GM12878 (cell line): ENCODE measurements around the gene DOCK2. TPM values are rescaled to one million over a fixed set of nuclear protein-coding genes. Genes with fewer than 3 reads are reported as not detected.

Experiments
- ATAC-seq: fragments of 200-7000 bp; cut with Tn5 transposase; 3 replicates; pipeline ENCODE4 v1.9.1; 2020; ENCODE audit warnings: mild to moderate bottlenecking, moderate library complexity
- BruUV-seq: library from RNA; stranded (reverse); fragments of 400-500 nt; replicated peaks from 2 replicates; lab custom pipeline; 2021; lab: Mats Ljungman, UMichigan
- CTCF ChIA-PET: fragments of 300-600 bp; sonication (Branson Sonifier 250); formaldehyde crosslinking; extraction: SDS; loops from one replicate; lab custom pipeline; 2021; ENCODE audit warnings: inconsistent platforms; lab: Yijun Ruan, JAX
- POLR2A ChIA-PET: fragments of 350-600 bp; formaldehyde crosslinking; extraction: SDS; loops from one replicate; lab custom pipeline; 2021; ENCODE audit warnings: inconsistent platforms; lab: Charles Lee
- RAD21 ChIA-PET: fragments of 300-600 bp; sonication (Branson Sonifier 250); formaldehyde crosslinking; loops from one replicate; lab custom pipeline; 2023; ENCODE audit warnings: antibody characterized with exemption; ENCODE audit not compliant: unreplicated experiment; lab: Charles Lee
- SMC1A ChIA-PET: fragments of 300-600 bp; sonication (Branson Sonifier 250); formaldehyde crosslinking; loops from one replicate; lab custom pipeline; 2023; ENCODE audit not compliant: unreplicated experiment, uncharacterized antibody; lab: Charles Lee
- DNase-seq: peaks from one replicate; pipeline ENCODE4 v3.0.0-alpha.2; 2011; ENCODE audit warnings: low read depth, low spot score
- FAIRE-seq: peaks from 3 replicates; lab custom pipeline; 2011; peaks lifted over from hg19 to GRCh38; lab: Jason Lieb, UNC
- H2AFZ ChIP-seq: 2 replicates; pipeline ENCODE4 v1.6.0; 2011; ENCODE audit warnings: low read depth, low read length, control low read depth; ENCODE audit not compliant: control insufficient read depth
- H3K27ac ChIP-seq: 2 replicates; pipeline ENCODE4 v1.5.1; 2011; ENCODE audit warnings: control low read depth; ENCODE audit not compliant: control insufficient read depth, insufficient read depth
- H3K27me3 ChIP-seq, 2 experiments: replicated peaks in 1 of 2; 2 replicates each; pipeline versions ENCODE4 v1.6.0 to v1.6.1; 2011; ENCODE audit warnings: low read length in 1 of 2; ENCODE audit not compliant: control insufficient read depth in 2 of 2, insufficient read depth in 2 of 2
- H3K36me3 ChIP-seq, 2 experiments: 2 replicates each; pipeline ENCODE4 v1.5.1; 2011; ENCODE audit warnings: low read length in 1 of 2; ENCODE audit not compliant: control insufficient read depth in 2 of 2, insufficient read depth in 2 of 2
- H3K4me1 ChIP-seq: 2 replicates; pipeline ENCODE4 v1.6.1; 2011; ENCODE audit warnings: mild to moderate bottlenecking, low read length, moderate library complexity, mixed read lengths; ENCODE audit not compliant: control insufficient read depth, insufficient read depth
- H3K4me2 ChIP-seq: 2 replicates; pipeline ENCODE4 v1.6.0; 2011; ENCODE audit warnings: control low read depth; ENCODE audit not compliant: control insufficient read depth, insufficient read depth
- H3K4me3 ChIP-seq: fragments of 200-600 bp; sonication (generic); 2 replicates; pipeline ENCODE4 v1.5.1; 2016
- H3K79me2 ChIP-seq: 2 replicates; pipeline ENCODE4 v1.6.0; 2011; ENCODE audit warnings: low read length; ENCODE audit not compliant: control insufficient read depth, insufficient read depth
- H3K9ac ChIP-seq: 2 replicates; pipeline ENCODE4 v1.8.0; 2011; ENCODE audit warnings: low read length, control low read depth, mixed read lengths; ENCODE audit not compliant: control insufficient read depth, insufficient read depth
- H3K9me3 ChIP-seq: replicated peaks from 3 replicates; pipeline ENCODE4 v1.5.1; 2011; ENCODE audit warnings: mild to moderate bottlenecking, low read length; ENCODE audit not compliant: control insufficient read depth, insufficient read depth
- H4K20me1 ChIP-seq: 2 replicates; pipeline ENCODE4 v1.6.0; 2011; ENCODE audit not compliant: control insufficient read depth, insufficient read depth
- CHD1 ChIP-seq: IDR thresholded peaks from 2 replicates; pipeline ENCODE4 v1.6.1; 2012; ENCODE audit warnings: low read depth, low read length, improper control_type of control experiment
- DPF2 ChIP-seq: fragments of 450-650 bp; IDR thresholded peaks from 2 replicates; pipeline ENCODE4 v1.6.1; 2017; ENCODE audit warnings: mild to moderate bottlenecking
- FOS ChIP-seq: IDR thresholded peaks from 3 replicates; pipeline ENCODE4 v1.6.1; 2011; ENCODE audit warnings: borderline replicate concordance; ENCODE audit not compliant: insufficient read length; ENCODE audit errors: extremely low read depth
- GATAD2B ChIP-seq: fragments of 450-650 bp; conservative IDR thresholded peaks from 2 replicates; pipeline ENCODE4 v1.6.1; 2017; ENCODE audit warnings: low read depth, mild to moderate bottlenecking, moderate library complexity
- HDAC2 ChIP-seq: fragments of 200-600 bp; sonication (generic); IDR thresholded peaks from 2 replicates; pipeline ENCODE4 v1.6.1; 2017
- IKZF1 ChIP-seq: fragments of 450-650 bp; conservative IDR thresholded peaks from 2 replicates; pipeline ENCODE4 v1.6.1; 2017; ENCODE audit warnings: antibody characterized with exemption, mild to moderate bottlenecking
- NFXL1 ChIP-seq: fragments of 450-650 bp; IDR thresholded peaks from 2 replicates; pipeline ENCODE4 v1.6.1; 2017; ENCODE audit warnings: antibody characterized with exemption, mild to moderate bottlenecking, borderline replicate concordance
- POU2F2 ChIP-seq: IDR thresholded peaks from 3 replicates; pipeline ENCODE4 v1.6.1; 2011; ENCODE audit warnings: low read depth, mild to moderate bottlenecking, low read length, borderline replicate concordance
- RAD21 ChIP-seq: IDR thresholded peaks from 2 replicates; pipeline ENCODE4 v1.6.1; 2011; ENCODE audit warnings: mild to moderate bottlenecking, low read depth, low read length, moderate library complexity; ENCODE audit not compliant: insufficient read depth
- RAD51 ChIP-seq: fragments of 450-650 bp; IDR thresholded peaks from 2 replicates; pipeline ENCODE4 v1.6.1; 2016; ENCODE audit warnings: moderate library complexity, mild to moderate bottlenecking, inconsistent platforms
- RB1 ChIP-seq: fragments of 450-650 bp; formaldehyde crosslinking; IDR thresholded peaks from 2 replicates; pipeline ENCODE4 v1.6.1; 2017; ENCODE audit warnings: mild to moderate bottlenecking, borderline replicate concordance
- RCOR1 ChIP-seq: conservative IDR thresholded peaks from 2 replicates; pipeline ENCODE4 v1.6.1; 2012; ENCODE audit warnings: low read depth, low read length, improper control_type of control experiment
- TCF7 ChIP-seq: IDR thresholded peaks from 2 replicates; pipeline ENCODE4 v1.6.1; 2014; ENCODE audit warnings: antibody characterized with exemption, borderline replicate concordance
- in situ Hi-C: fragments of 300-500 bp; cut with MboI; formaldehyde crosslinking; loops from 9 replicates; pipeline ENCODE4 v1.14.3; 2018; ENCODE audit warnings: mixed read lengths
- intact Hi-C: fragments of 100-400 bp; cut with micrococcal nuclease; formaldehyde crosslinking; loops from one replicate; pipeline ENCODE4 v1.14.2; 2022; ENCODE audit not compliant: unreplicated experiment
- polyA plus RNA-seq, 11 experiments: library from polyadenylated mRNA; depleted of rRNA in 4 of 11; unstranded in 6 of 11; stranded (reverse) in 5 of 11; fragments of >200 nt; fragmentation: Nextera tagmentation in 4 of 11; fragmentation: Illumina TruSeq in 1 of 11; extraction: Ambion mirVana in 4 of 11; extraction: Trizol in 1 of 11; gene quantifications; 1 replicate in 1 of 11; 2 replicates in 10 of 11; pipeline versions ENCODE4 v1.2.1 to v1.2.3, GENCODE V29; 2011 to 2016; ENCODE audit warnings: inconsistent platforms in 2 of 11, missing spikeins in 2 of 11, low read depth in 1 of 11
- total RNA-seq, 4 experiments: library from RNA; depleted of rRNA in 3 of 4; stranded (reverse); fragments of >200 nt in 3 of 4; fragmentation: Illumina TruSeq in 1 of 4; extraction: Trizol in 1 of 4; gene quantifications; 2 replicates each; pipeline versions ENCODE4 v1.2.1 to v1.2.3, GENCODE V29; 2013 to 2021
- TF ChIP-seq, protein P1 (sequence below): fragments of 450-650 bp; IDR thresholded peaks from 2 replicates; pipeline ENCODE4 v1.6.1; 2017; ENCODE audit warnings: mild to moderate bottlenecking, moderate library complexity
- TF ChIP-seq, protein P2 (sequence below): fragments of 450-650 bp; IDR thresholded peaks from 2 replicates; pipeline ENCODE4 v1.6.1; 2018; ENCODE audit warnings: borderline replicate concordance, mild to moderate bottlenecking; ENCODE audit not compliant: partially characterized antibody
- TF ChIP-seq, protein P3 (sequence below), 3 experiments: IDR thresholded peaks in 2 of 3; conservative IDR thresholded peaks in 1 of 3; 2 replicates each; pipeline ENCODE4 v1.5.1; 2011; ENCODE audit warnings: low read depth in 3 of 3, low read length in 3 of 3, mild to moderate bottlenecking in 3 of 3, control low read depth in 2 of 3, moderate library complexity in 2 of 3, inconsistent platforms in 1 of 3, mixed read lengths in 1 of 3; ENCODE audit not compliant: control insufficient read depth in 2 of 3, insufficient read depth in 1 of 3; ENCODE audit errors: extremely low read depth in 1 of 3

DOCK2 gene
- total and polyA plus RNA-seq, 10 of the 15 experiments (the other 5 are each of a cell fraction or from before 2014, with no cell fraction given), result 34.2 to 192 (median 118) TPM

DNA sequence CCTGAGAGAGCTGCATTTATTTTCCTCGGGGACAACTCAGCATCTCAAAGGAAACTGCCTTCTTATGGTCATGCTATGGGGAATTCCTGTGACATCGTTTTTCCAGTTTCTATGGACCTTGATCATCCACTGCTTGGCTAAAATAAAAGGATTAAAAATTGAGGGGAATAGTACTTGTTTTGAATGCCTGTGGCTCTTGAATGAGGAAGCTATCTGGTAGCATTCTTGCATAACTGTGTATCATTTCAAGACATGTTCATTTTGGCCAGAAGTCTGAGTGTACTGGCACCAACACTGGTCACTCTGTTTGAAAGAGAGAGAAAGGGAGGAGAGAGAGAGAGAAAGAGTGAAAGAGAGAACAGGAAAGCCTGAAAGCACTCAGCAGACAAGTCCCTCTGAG lies 116.7 kb downstream of the DOCK2 start (continued):
- TF ChIP-seq, protein P1, sequence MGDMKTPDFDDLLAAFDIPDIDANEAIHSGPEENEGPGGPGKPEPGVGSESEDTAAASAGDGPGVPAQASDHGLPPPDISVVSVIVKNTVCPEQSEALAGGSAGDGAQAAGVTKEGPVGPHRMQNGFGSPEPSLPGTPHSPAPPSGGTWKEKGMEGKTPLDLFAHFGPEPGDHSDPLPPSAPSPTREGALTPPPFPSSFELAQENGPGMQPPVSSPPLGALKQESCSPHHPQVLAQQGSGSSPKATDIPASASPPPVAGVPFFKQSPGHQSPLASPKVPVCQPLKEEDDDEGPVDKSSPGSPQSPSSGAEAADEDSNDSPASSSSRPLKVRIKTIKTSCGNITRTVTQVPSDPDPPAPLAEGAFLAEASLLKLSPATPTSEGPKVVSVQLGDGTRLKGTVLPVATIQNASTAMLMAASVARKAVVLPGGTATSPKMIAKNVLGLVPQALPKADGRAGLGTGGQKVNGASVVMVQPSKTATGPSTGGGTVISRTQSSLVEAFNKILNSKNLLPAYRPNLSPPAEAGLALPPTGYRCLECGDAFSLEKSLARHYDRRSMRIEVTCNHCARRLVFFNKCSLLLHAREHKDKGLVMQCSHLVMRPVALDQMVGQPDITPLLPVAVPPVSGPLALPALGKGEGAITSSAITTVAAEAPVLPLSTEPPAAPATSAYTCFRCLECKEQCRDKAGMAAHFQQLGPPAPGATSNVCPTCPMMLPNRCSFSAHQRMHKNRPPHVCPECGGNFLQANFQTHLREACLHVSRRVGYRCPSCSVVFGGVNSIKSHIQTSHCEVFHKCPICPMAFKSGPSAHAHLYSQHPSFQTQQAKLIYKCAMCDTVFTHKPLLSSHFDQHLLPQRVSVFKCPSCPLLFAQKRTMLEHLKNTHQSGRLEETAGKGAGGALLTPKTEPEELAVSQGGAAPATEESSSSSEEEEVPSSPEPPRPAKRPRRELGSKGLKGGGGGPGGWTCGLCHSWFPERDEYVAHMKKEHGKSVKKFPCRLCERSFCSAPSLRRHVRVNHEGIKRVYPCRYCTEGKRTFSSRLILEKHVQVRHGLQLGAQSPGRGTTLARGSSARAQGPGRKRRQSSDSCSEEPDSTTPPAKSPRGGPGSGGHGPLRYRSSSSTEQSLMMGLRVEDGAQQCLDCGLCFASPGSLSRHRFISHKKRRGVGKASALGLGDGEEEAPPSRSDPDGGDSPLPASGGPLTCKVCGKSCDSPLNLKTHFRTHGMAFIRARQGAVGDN, result no peak
- TF ChIP-seq IKZF1, result no peak

DNA sequence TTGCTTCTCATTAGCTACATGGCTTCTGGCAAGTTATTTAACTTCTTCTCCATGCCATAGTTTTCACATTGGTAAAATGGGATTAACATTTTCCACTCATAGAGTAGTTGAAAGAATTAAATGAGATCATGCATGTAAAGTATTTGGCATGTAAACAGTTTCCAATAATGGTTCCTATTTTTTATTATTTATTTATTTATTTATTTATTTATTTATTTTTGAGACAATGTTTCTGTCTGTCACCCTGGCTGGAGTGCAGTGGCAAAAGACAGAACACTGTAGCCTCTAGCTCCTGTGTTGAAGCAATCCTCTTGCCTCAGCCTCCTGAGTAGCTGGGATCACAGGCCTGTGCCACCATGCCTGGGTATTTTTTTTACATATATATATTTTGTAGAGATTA lies 117.7 kb downstream of the DOCK2 start:
- in situ Hi-C loops (no loop called here), intact Hi-C loops (no loop called here)
- Histone ChIP-seq H3K27me3 (no peaks in the 10 kb centered on the region), H3K9ac (no peak overlapping the region), H3K4me3 (no peak overlapping the region), H3K9me3 (no peaks in the 10 kb centered on the region), H4K20me1 (no peaks in the 10 kb centered on the region), H3K4me1 (no peaks in the 10 kb centered on the region), H3K4me2 (no peak overlapping the region), H2AFZ (no peak overlapping the region), H3K79me2 (no peaks in the 10 kb centered on the region), H3K36me3 (peaks cover 12 to 31% of the 10 kb centered on the region in 2 experiments), H3K27ac (no peak overlapping the region)
- ChIA-PET CTCF (interaction anchor here (2.2 kb wide), 1 partner anchor 33 kb away, joined by 7 read pairs; no protein-coding TSS in a partner anchor), POLR2A (interaction anchor here (0.6 to 1.5 kb wide), 4 partner anchors 9 to 51 kb away, joined by 4 to 8 read pairs (median 5); no protein-coding TSS in a partner anchor), RAD21 (interaction anchor here (3.5 to 9.7 kb wide), 3 partner anchors 9 to 51 kb away, joined by 16 to 78 read pairs (median 36); no protein-coding TSS in a partner anchor), SMC1A (interaction anchor here (1.0 to 26.1 kb wide), 5 partner anchors 10 to 52 kb away, joined by 3 to 315 read pairs (median 46); no protein-coding TSS in a partner anchor)
- BruUV-seq, result no TSS peak
- DNase-seq (no peak), ATAC-seq (no peak), FAIRE-seq (no peak)
- TF ChIP-seq, protein P2, sequence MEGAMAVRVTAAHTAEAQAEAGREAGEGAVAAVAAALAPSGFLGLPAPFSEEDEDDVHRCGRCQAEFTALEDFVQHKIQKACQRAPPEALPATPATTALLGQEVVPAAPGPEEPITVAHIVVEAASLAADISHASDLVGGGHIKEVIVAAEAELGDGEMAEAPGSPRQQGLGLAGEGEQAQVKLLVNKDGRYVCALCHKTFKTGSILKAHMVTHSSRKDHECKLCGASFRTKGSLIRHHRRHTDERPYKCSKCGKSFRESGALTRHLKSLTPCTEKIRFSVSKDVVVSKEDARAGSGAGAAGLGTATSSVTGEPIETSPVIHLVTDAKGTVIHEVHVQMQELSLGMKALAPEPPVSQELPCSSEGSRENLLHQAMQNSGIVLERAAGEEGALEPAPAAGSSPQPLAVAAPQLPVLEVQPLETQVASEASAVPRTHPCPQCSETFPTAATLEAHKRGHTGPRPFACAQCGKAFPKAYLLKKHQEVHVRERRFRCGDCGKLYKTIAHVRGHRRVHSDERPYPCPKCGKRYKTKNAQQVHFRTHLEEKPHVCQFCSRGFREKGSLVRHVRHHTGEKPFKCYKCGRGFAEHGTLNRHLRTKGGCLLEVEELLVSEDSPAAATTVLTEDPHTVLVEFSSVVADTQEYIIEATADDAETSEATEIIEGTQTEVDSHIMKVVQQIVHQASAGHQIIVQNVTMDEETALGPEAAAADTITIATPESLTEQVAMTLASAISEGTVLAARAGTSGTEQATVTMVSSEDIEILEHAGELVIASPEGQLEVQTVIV, result no peak
- TF ChIP-seq RAD51 (no peak), TCF7 (no peak), RAD21 (no peak), DPF2 (no peak), RCOR1 (no peak), FOS (no peak), GATAD2B (no peak), RB1 (no peak), CHD1 (no peak), HDAC2 (no peak), POU2F2 (no peak), NFXL1 (no peak)
- TF ChIP-seq, protein P3, sequence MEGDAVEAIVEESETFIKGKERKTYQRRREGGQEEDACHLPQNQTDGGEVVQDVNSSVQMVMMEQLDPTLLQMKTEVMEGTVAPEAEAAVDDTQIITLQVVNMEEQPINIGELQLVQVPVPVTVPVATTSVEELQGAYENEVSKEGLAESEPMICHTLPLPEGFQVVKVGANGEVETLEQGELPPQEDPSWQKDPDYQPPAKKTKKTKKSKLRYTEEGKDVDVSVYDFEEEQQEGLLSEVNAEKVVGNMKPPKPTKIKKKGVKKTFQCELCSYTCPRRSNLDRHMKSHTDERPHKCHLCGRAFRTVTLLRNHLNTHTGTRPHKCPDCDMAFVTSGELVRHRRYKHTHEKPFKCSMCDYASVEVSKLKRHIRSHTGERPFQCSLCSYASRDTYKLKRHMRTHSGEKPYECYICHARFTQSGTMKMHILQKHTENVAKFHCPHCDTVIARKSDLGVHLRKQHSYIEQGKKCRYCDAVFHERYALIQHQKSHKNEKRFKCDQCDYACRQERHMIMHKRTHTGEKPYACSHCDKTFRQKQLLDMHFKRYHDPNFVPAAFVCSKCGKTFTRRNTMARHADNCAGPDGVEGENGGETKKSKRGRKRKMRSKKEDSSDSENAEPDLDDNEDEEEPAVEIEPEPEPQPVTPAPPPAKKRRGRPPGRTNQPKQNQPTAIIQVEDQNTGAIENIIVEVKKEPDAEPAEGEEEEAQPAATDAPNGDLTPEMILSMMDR (IDR thresholded peaks at IDR 0.05 in 2 of 3, conservative IDR thresholded peaks at IDR 0.05 in 1 of 3; ENCODE audit: control insufficient read depth in 2 of 3, extremely low read depth in 1 of 3, insufficient read depth in 1 of 3, low read depth in 3 of 3, low read length in 3 of 3), result no peak
